Fibroblast of the aortic adventitia (primary cell): ENCODE results near the gene CSNK1G3. TPM values are rescaled to one million over a fixed set of nuclear protein-coding genes. Genes with fewer than 3 reads are reported as not detected.

Source experiments
- DNase-seq: peaks from one replicate; pipeline ENCODE4 v3.0.0-alpha.2; 2010; ENCODE audit warnings: low read depth
- H3K4me3 ChIP-seq: 2 replicates; pipeline ENCODE4 v1.5.1; 2011; ENCODE audit warnings: low read depth, mild to moderate bottlenecking, control low read depth, low read length, moderate library complexity
- CTCF ChIP-seq: IDR thresholded peaks from 2 replicates; pipeline ENCODE4 v1.5.1; 2011; ENCODE audit warnings: mild to moderate bottlenecking, low read length, control low read depth, inconsistent platforms; ENCODE audit not compliant: insufficient read depth
- total RNA-seq: library from RNA; depleted of rRNA; stranded (reverse); fragments of >200 nt; gene quantifications from 2 replicates; pipeline ENCODE4 v1.2.3, GENCODE V29; 2012; ENCODE audit warnings: low replicate concordance

CSNK1G3 gene
- total RNA-seq, 1 donor: 73.8 TPM

- no peak overlapping the region for H3K4me3 ChIP-seq
- DNase-seq: no peak
- TF ChIP-seq CTCF: no peak
Measured at GRCh38 chr5:123537845-123538244, 25.9 kb downstream of the CSNK1G3 start.

- TF ChIP-seq CTCF: no peak
- DNase-seq: peak; percentile 54
- no peak overlapping the region for H3K4me3 ChIP-seq
Measured at GRCh38 chr5:123538670-123539459, 26.9 kb downstream of the CSNK1G3 start.

- H3K4me3 ChIP-seq: no peak overlapping the region
- DNase-seq: no peak
- TF ChIP-seq CTCF: no peak
Measured at GRCh38 chr5:123540534-123540933, 28.6 kb downstream of the CSNK1G3 start.

GRCh38 chr5:123543438-123543837 is 31.5 kb downstream of the CSNK1G3 start:
- H3K4me3 ChIP-seq: no peak overlapping the region
- no peak for DNase-seq
- TF ChIP-seq CTCF: no peak

GRCh38 chr5:123545506-123545905 is 33.5 kb downstream of the CSNK1G3 start:
- TF ChIP-seq CTCF: peak; percentile 53
- peak; percentile 42 for DNase-seq
- H3K4me3 ChIP-seq: no peak overlapping the region

GRCh38 chr5:123546657-123547056 is 34.7 kb downstream of the CSNK1G3 start:
- H3K4me3 ChIP-seq: no peak overlapping the region
- DNase-seq: no peak
- no peak for TF ChIP-seq CTCF
